TTC549 (cell line): ENCODE results near the gene SMIM38.

Experiments used
- FAIRE-seq: peaks from 2 replicates; lab custom pipeline; 2012; peaks lifted over from hg19 to GRCh38; lab: Jason Lieb, UNC

SMIM38 gene

GRCh38 chr11:69160296-69161116 lies 4.8 kb downstream of the SMIM38 start:
- no peak for FAIRE-seq

- FAIRE-seq, result no peak
These were observed 5.3 kb downstream of the SMIM38 start for GRCh38 chr11:69161117-69161407.

GRCh38 chr11:69162505-69162904 lies 6.8 kb downstream of the SMIM38 start:
- no peak for FAIRE-seq

GRCh38 chr11:69163842-69164241 lies 8.1 kb downstream of the SMIM38 start:
- FAIRE-seq, result no peak

- no peak for FAIRE-seq
These were observed 9.1 kb downstream of the SMIM38 start for GRCh38 chr11:69164824-69165223.

- FAIRE-seq, result no peak
These were observed 10.0 kb downstream of the SMIM38 start for GRCh38 chr11:69165775-69166174.

- FAIRE-seq, result no peak
These were observed 10.7 kb downstream of the SMIM38 start for GRCh38 chr11:69166218-69167115.

- FAIRE-seq, result no peak
These were observed 11.6 kb downstream of the SMIM38 start for GRCh38 chr11:69167130-69167915.

GRCh38 chr11:69167916-69168691 lies 12.4 kb downstream of the SMIM38 start:
- FAIRE-seq, result no peak

- no peak for FAIRE-seq
These were observed 13.7 kb downstream of the SMIM38 start for GRCh38 chr11:69169479-69169878.

- no peak for FAIRE-seq
These were observed 15.0 kb downstream of the SMIM38 start for GRCh38 chr11:69170704-69171103.

GRCh38 chr11:69171476-69172240 lies 15.9 kb downstream of the SMIM38 start:
- FAIRE-seq, result no peak

GRCh38 chr11:69172674-69173073 lies 16.9 kb downstream of the SMIM38 start:
- no peak for FAIRE-seq

GRCh38 chr11:69173331-69173730 lies 17.6 kb downstream of the SMIM38 start:
- FAIRE-seq, result no peak

- FAIRE-seq, result no peak
These were observed 18.3 kb downstream of the SMIM38 start for GRCh38 chr11:69173925-69174581.

GRCh38 chr11:69174841-69175240 lies 19.1 kb downstream of the SMIM38 start:
- FAIRE-seq, result no peak

- FAIRE-seq, result no peak
These were observed 23.2 kb downstream of the SMIM38 start for GRCh38 chr11:69178819-69179482.

GRCh38 chr11:69180226-69180625 lies 24.5 kb downstream of the SMIM38 start:
- no peak for FAIRE-seq

- no peak for FAIRE-seq
These were observed 25.0 kb downstream of the SMIM38 start for GRCh38 chr11:69180726-69181125.

GRCh38 chr11:69183613-69184012 lies 27.9 kb downstream of the SMIM38 start:
- no peak for FAIRE-seq
